ENCODE measurements around the gene ID3.

ID3 gene

DNA sequence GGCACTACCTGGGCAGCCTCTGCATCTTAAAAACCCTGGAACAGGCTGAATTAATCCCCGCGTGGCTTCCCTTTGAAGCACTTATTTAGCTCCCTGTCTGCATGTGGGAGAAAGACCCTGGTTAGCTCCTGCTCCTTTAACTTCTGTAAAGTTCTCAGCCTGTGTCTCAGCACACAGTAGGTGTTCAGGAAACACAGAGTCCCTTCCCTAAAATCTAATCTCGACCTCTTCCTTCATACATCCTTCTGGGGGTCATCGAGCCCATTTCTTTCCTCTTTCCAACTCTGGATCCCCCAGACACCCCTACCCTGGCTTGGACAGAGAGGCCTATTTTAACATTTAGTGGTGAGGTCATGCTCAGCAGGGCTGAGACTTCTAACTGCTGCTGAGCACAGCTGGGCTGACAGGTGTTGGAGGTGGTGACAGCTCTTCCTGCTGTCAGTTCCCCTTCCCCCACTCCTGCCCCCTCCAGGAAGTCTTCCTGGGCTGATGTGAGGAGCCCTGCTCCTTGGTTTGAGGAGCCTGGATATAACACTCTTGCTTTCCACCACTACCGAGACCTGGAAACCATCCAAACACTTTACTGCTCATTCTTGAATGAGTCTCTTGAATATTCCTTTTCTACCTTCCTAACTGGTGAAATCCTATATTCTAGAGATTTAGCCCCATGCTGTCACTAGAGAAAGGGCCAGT, 33.6 kb downstream of the ID3 start:
- DNase-seq = peak in 2 of 3 donors; percentile 69 to 76
- H3K27ac ChIP-seq (ENCODE audit: insufficient read depth in 1 of 2, low read depth in 1 of 2, low read length in 2 of 2, poor library complexity in 1 of 2, severe bottlenecking in 2 of 2) = peak overlapping the region in 1 of 2 experiments; percentile 60
- H3K4me3 ChIP-seq (ENCODE audit: control insufficient read depth in 1 of 7, extremely low read depth in 1 of 7, insufficient read depth in 4 of 7, low read depth in 2 of 7, low read length in 6 of 7) = peak overlapping the region in 4 of 7 experiments; percentile 13 to 50 (median 32)
- H3K27me3 ChIP-seq (replicated peaks in 2 of 5; ENCODE audit: control insufficient read depth in 4 of 5, insufficient read depth in 5 of 5, low read length in 4 of 5) = no peaks in the 10 kb centered on the region
- H3K36me3 ChIP-seq (ENCODE audit: control insufficient read depth in 4 of 4, insufficient read depth in 4 of 4, low read length in 3 of 4) = peaks cover 0 to 18% (median 7%) of the 10 kb centered on the region in 4 experiments
- 44% methylated on average over 4 of the region's 5 CpGs for WGBS (ENCODE audit: insufficient coverage)
- H3K9me3 ChIP-seq (ENCODE audit: control extremely low read depth in 1 of 5, control insufficient read depth in 4 of 5, insufficient read depth in 2 of 5, low read depth in 1 of 5, low read length in 4 of 5) = no peaks in the 10 kb centered on the region
- ChIA-PET CTCF (interaction anchor here (0.9 to 7.7 kb wide), 7 partner anchors 10 to 113 kb away, joined by 3 to 98 read pairs (median 6); no protein-coding TSS in a partner anchor), POLR2A (interaction anchor here (1.0 to 1.4 kb wide), 2 partner anchors 32 to 41 kb away, joined by 3 to 8 read pairs; no protein-coding TSS in a partner anchor)
- peaks cover 33 to 75% (median 69%) of the 10 kb centered on the region in 4 experiments for H3K4me1 ChIP-seq (ENCODE audit: control extremely low read depth in 1 of 4, control insufficient read depth in 4 of 4, insufficient read depth in 4 of 4, low read length in 3 of 4)

DNA sequence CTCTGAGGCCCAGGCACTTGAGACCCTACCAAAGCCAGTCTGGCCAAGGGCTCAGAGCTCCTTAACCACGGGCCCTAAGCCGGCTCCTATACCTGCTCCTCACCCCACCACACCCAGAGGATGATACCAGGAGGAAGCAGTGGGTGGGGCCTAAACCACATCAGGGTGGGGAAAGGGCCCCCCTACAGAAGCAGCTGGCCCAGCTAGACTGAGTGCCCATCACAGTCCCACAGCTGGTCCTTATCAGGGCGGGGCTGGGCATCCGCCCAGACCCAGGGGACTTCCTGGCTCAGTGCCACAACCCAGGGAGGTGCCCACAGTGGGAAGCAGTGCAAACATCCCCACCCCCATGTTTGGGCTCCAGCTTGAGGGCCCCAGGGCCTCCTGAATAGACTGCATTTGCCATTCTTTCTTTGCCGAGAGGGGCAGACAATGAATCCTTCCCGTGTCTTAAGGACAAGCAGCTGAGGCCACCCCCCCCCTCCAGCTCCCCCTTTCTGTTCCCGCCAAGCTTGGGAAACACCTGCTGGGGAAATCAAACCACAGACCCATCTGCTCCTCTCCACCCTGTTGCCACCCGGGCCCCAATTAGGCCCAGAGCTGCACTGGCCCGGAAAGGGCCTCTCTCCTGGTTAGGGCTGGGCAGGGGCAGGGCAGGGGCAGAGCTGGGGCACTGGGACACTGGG, 34.4 kb downstream of the ID3 start:
- H3K27ac ChIP-seq (ENCODE audit: insufficient read depth in 1 of 2, low read depth in 1 of 2, low read length in 2 of 2, poor library complexity in 1 of 2, severe bottlenecking in 2 of 2) = peak overlapping the region in 1 of 2 experiments; percentile 60
- H3K4me3 ChIP-seq (ENCODE audit: control insufficient read depth in 1 of 7, extremely low read depth in 1 of 7, insufficient read depth in 4 of 7, low read depth in 2 of 7, low read length in 6 of 7) = peak overlapping the region in 4 of 7 experiments; percentile 28 to 50 (median 40)
- WGBS (ENCODE audit: insufficient coverage) = 2% methylated on average over 6 of the region's 9 CpGs
- no peaks in the 10 kb centered on the region for H3K9me3 ChIP-seq (ENCODE audit: control extremely low read depth in 1 of 5, control insufficient read depth in 4 of 5, insufficient read depth in 2 of 5, low read depth in 1 of 5, low read length in 4 of 5)
- H3K36me3 ChIP-seq (ENCODE audit: control insufficient read depth in 4 of 4, insufficient read depth in 4 of 4, low read length in 3 of 4) = peaks cover 0 to 23% (median 8%) of the 10 kb centered on the region in 4 experiments
- CTCF ChIA-PET = interaction anchor here (0.9 to 7.7 kb wide), 13 partner anchors 9 to 114 kb away, joined by 3 to 98 read pairs (median 4); no protein-coding TSS in a partner anchor
- POLR2A ChIA-PET = interaction anchor here (0.8 to 1.4 kb wide), 3 partner anchors 26 to 40 kb away, joined by 3 to 8 read pairs (median 4); no protein-coding TSS in a partner anchor
- no peaks in the 10 kb centered on the region for H3K27me3 ChIP-seq (replicated peaks in 2 of 5; ENCODE audit: control insufficient read depth in 4 of 5, insufficient read depth in 5 of 5, low read length in 4 of 5)
- H3K4me1 ChIP-seq (ENCODE audit: control extremely low read depth in 1 of 4, control insufficient read depth in 4 of 4, insufficient read depth in 4 of 4, low read length in 3 of 4) = peaks cover 29 to 66% (median 61%) of the 10 kb centered on the region in 4 experiments
- peak; percentile 73 to 94 (median 93) for DNase-seq

DNA sequence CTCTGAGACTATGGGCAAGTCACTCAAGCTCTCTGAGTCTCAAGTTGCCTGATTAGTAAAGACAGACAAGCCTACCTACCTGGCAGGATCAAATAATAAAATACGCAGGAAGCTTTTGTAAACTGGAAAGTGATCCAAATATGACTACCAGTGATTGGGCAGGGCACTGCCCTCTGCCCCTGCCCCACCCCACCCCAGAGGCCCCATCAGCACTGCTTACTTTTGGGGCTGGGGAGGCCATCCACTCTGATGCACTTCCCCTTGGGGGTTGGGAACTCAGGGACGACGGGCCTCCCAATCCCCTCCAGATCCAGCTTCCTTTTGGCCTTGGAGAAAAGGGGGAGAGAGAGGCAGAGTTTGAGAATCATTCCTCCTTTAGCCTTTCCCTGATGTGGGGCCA, 35.1 kb downstream of the ID3 start:
- 100% methylated on average over 1 of the region's 3 CpGs for WGBS (ENCODE audit: insufficient coverage)
- DNase-seq = no peak
- Histone ChIP-seq H3K4me3 (ENCODE audit: control insufficient read depth in 1 of 7, extremely low read depth in 1 of 7, insufficient read depth in 4 of 7, low read depth in 2 of 7, low read length in 6 of 7) (no peak overlapping the region), H3K4me1 (ENCODE audit: control extremely low read depth in 1 of 4, control insufficient read depth in 4 of 4, insufficient read depth in 4 of 4, low read length in 3 of 4) (peaks cover 26 to 59% (median 54%) of the 10 kb centered on the region in 4 experiments), H3K36me3 (ENCODE audit: control insufficient read depth in 4 of 4, insufficient read depth in 4 of 4, low read length in 3 of 4) (peaks cover 0 to 23% (median 10%) of the 10 kb centered on the region in 4 experiments), H3K9me3 (ENCODE audit: control extremely low read depth in 1 of 5, control insufficient read depth in 4 of 5, insufficient read depth in 2 of 5, low read depth in 1 of 5, low read length in 4 of 5) (no peaks in the 10 kb centered on the region), H3K27me3 (replicated peaks in 2 of 5; ENCODE audit: control insufficient read depth in 4 of 5, insufficient read depth in 5 of 5, low read length in 4 of 5) (no peaks in the 10 kb centered on the region), H3K27ac (ENCODE audit: insufficient read depth in 1 of 2, low read depth in 1 of 2, low read length in 2 of 2, poor library complexity in 1 of 2, severe bottlenecking in 2 of 2) (no peak overlapping the region)
- POLR2A ChIA-PET = interaction anchor here (0.8 to 1.4 kb wide), 2 partner anchors 26 to 34 kb away, joined by 4 to 8 read pairs; no protein-coding TSS in a partner anchor
- CTCF ChIA-PET = interaction anchor here (0.9 to 7.7 kb wide), 12 partner anchors 9 to 115 kb away, joined by 3 to 98 read pairs (median 4); no protein-coding TSS in a partner anchor

DNA sequence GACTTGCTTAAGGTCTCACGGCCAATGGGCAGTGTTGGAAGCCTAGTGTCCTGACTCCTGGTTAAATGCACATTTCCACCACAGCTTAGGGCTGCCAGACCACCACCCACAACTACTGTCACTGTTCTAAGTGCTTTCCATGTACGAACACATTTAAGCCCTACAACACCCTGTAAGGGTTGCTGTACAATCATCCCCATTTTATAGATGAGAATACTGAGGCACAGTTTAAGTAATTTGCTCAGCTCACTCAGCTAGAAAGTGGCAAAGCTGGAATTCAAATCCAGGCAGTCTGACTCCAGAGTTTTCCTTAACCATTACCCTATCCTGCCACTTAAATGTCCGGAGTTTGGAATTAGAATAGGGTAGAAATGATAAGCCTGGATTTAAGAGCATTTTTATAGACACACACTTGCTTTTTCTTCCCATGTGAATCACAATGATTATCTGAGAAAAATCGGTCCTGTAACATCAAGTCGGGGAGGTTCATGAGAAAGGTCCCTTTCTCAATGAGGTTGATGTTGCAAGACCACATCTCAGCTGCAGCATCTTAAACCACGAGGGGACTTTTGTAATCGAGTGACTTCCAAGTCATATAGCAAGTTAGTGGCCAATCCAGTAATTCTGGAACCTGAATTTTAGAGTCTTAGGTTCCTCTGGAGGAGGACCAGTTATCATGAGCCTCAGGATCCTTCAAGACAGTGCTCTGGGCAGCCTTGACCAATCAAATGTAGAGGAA, 36.9 kb downstream of the ID3 start:
- CTCF ChIA-PET = interaction anchor here (0.8 to 2.0 kb wide), 6 partner anchors 9 to 342 kb away, joined by 3 to 9 read pairs (median 4); partner anchors contain the start of gene E2F2
- H3K9me3 ChIP-seq (ENCODE audit: control extremely low read depth in 1 of 5, control insufficient read depth in 4 of 5, insufficient read depth in 2 of 5, low read depth in 1 of 5, low read length in 4 of 5) = no peaks in the 10 kb centered on the region
- H3K4me3 ChIP-seq (ENCODE audit: control insufficient read depth in 1 of 7, extremely low read depth in 1 of 7, insufficient read depth in 4 of 7, low read depth in 2 of 7, low read length in 6 of 7) = no peak overlapping the region
- H3K36me3 ChIP-seq (ENCODE audit: control insufficient read depth in 4 of 4, insufficient read depth in 4 of 4, low read length in 3 of 4) = peaks cover 0 to 34% (median 18%) of the 10 kb centered on the region in 4 experiments
- POLR2A ChIA-PET = no interaction called here
- no peaks in the 10 kb centered on the region for H3K27me3 ChIP-seq (replicated peaks in 2 of 5; ENCODE audit: control insufficient read depth in 4 of 5, insufficient read depth in 5 of 5, low read length in 4 of 5)
- peaks cover 13 to 42% (median 36%) of the 10 kb centered on the region in 4 experiments for H3K4me1 ChIP-seq (ENCODE audit: control extremely low read depth in 1 of 4, control insufficient read depth in 4 of 4, insufficient read depth in 4 of 4, low read length in 3 of 4)
- H3K27ac ChIP-seq (ENCODE audit: insufficient read depth in 1 of 2, low read depth in 1 of 2, low read length in 2 of 2, poor library complexity in 1 of 2, severe bottlenecking in 2 of 2) = no peak overlapping the region
- 68% methylated on average over 5 of the region's 7 CpGs for WGBS (ENCODE audit: insufficient coverage)
- peak in 2 of 3 donors; percentile 69 to 80 for DNase-seq

GRCh38 chr1:23521588-23521987, 37.7 kb downstream of the ID3 start:
- H3K27me3 ChIP-seq (replicated peaks in 2 of 5; ENCODE audit: control insufficient read depth in 4 of 5, insufficient read depth in 5 of 5, low read length in 4 of 5) = no peaks in the 10 kb centered on the region
- over 99% methylated on average over 14 of the region's 16 CpGs for WGBS (ENCODE audit: insufficient coverage)
- peaks cover 0 to 38% (median 21%) of the 10 kb centered on the region in 4 experiments for H3K36me3 ChIP-seq (ENCODE audit: control insufficient read depth in 4 of 4, insufficient read depth in 4 of 4, low read length in 3 of 4)
- peaks cover 13 to 33% (median 28%) of the 10 kb centered on the region in 4 experiments for H3K4me1 ChIP-seq (ENCODE audit: control extremely low read depth in 1 of 4, control insufficient read depth in 4 of 4, insufficient read depth in 4 of 4, low read length in 3 of 4)
- no peak overlapping the region for H3K4me3 ChIP-seq (ENCODE audit: control insufficient read depth in 1 of 7, extremely low read depth in 1 of 7, insufficient read depth in 4 of 7, low read depth in 2 of 7, low read length in 6 of 7)
- H3K9me3 ChIP-seq (ENCODE audit: control extremely low read depth in 1 of 5, control insufficient read depth in 4 of 5, insufficient read depth in 2 of 5, low read depth in 1 of 5, low read length in 4 of 5) = no peaks in the 10 kb centered on the region
- DNase-seq = no peak
- ChIA-PET POLR2A (no interaction called here), CTCF (interaction anchor here (1.0 to 2.0 kb wide), 6 partner anchors 18 to 343 kb away, joined by 3 to 9 read pairs (median 4); no protein-coding TSS in a partner anchor)
- H3K27ac ChIP-seq (ENCODE audit: insufficient read depth in 1 of 2, low read depth in 1 of 2, low read length in 2 of 2, poor library complexity in 1 of 2, severe bottlenecking in 2 of 2) = no peak overlapping the region

- H3K9me3 ChIP-seq (ENCODE audit: control extremely low read depth in 1 of 5, control insufficient read depth in 4 of 5, insufficient read depth in 2 of 5, low read depth in 1 of 5, low read length in 4 of 5) = no peaks in the 10 kb centered on the region
- H3K4me1 ChIP-seq (ENCODE audit: control extremely low read depth in 1 of 4, control insufficient read depth in 4 of 4, insufficient read depth in 4 of 4, low read length in 3 of 4) = peaks cover 0 to under 1% (median 0%) of the 10 kb centered on the region in 4 experiments
- H3K4me3 ChIP-seq (ENCODE audit: control insufficient read depth in 1 of 7, extremely low read depth in 1 of 7, insufficient read depth in 4 of 7, low read depth in 2 of 7, low read length in 6 of 7) = no peak overlapping the region
- no peak overlapping the region for H3K27ac ChIP-seq (ENCODE audit: insufficient read depth in 1 of 2, low read depth in 1 of 2, low read length in 2 of 2, poor library complexity in 1 of 2, severe bottlenecking in 2 of 2)
- H3K36me3 ChIP-seq (ENCODE audit: control insufficient read depth in 4 of 4, insufficient read depth in 4 of 4, low read length in 3 of 4) = peaks cover 4 to 61% (median 35%) of the 10 kb centered on the region in 4 experiments
- no peak for DNase-seq
- no peaks in the 10 kb centered on the region for H3K27me3 ChIP-seq (replicated peaks in 2 of 5; ENCODE audit: control insufficient read depth in 4 of 5, insufficient read depth in 5 of 5, low read length in 4 of 5)
- POLR2A ChIA-PET = no interaction called here
- 98% methylated on average over 7 of the region's 9 CpGs for WGBS (ENCODE audit: insufficient coverage)
- CTCF ChIA-PET = interaction anchor here (0.9 to 4.7 kb wide), 4 partner anchors 9 to 22 kb away, joined by 3 to 41 read pairs (median 10); no protein-coding TSS in a partner anchor
These were observed 41.7 kb downstream of the ID3 start for GRCh38 chr1:23517581-23517980.

Data from common myeloid progenitor, CD34-positive (primary cell).